Activated CD8-positive, alpha-beta memory T cell treated with anti-CD3 and anti-CD28 coated beads, Interleukin-2, amount 50 U/mL, for 1 hour (primary cell): Measurements from ENCODE around the gene GNG14.
"Not testable (repeated sequence)": the region's sequence is repeated elsewhere in the genome, so short reads cannot be mapped to it uniquely, and the experiment has no call there.

Experiments
- DNase-seq: peaks from one replicate; pipeline ENCODE4 v3.0.0-alpha.2; 2020; ENCODE audit errors: extremely low read depth

The GNG14 gene

GRCh38 chr19:12667731-12668302, 20.0 kb upstream of the GNG14 start:
- no peak for DNase-seq

- DNase-seq = no peak
Observed at GRCh38 chr19:12668346-12668745, 19.5 kb upstream of the GNG14 start.

GRCh38 chr19:12668932-12669269, 18.9 kb upstream of the GNG14 start:
- peak; percentile 59 for DNase-seq

- DNase-seq = peak; percentile 49
Observed at GRCh38 chr19:12669270-12670158, 18.3 kb upstream of the GNG14 start.

GRCh38 chr19:12670159-12670928, 17.5 kb upstream of the GNG14 start:
- DNase-seq = no peak

- DNase-seq = no peak
Observed at GRCh38 chr19:12672744-12673143, 15.1 kb upstream of the GNG14 start.

GRCh38 chr19:12675399-12675798, 12.4 kb upstream of the GNG14 start:
- DNase-seq = no peak

- no peak for DNase-seq
Observed at GRCh38 chr19:12675940-12676339, 11.9 kb upstream of the GNG14 start.

GRCh38 chr19:12676384-12676792, 11.4 kb upstream of the GNG14 start:
- peak; percentile 54 for DNase-seq

- DNase-seq = no peak
Observed at GRCh38 chr19:12676928-12677327, 10.9 kb upstream of the GNG14 start.

- not testable (repeated sequence) for DNase-seq
Observed at GRCh38 chr19:12678039-12678438, 9.8 kb upstream of the GNG14 start.

- DNase-seq = no peak
Observed at GRCh38 chr19:12680034-12680433, 7.8 kb upstream of the GNG14 start.

GRCh38 chr19:12681074-12681987, 6.5 kb upstream of the GNG14 start, which contains the start of gene DHPS:
TSS of gene DHPS (minus strand) at chr19:12681880. CDS start at chr19:12681766, 114 bp downstream.
- peak; percentile 83 for DNase-seq

- DNase-seq = no peak
Observed at GRCh38 chr19:12685831-12686230, 2.0 kb upstream of the GNG14 start.

GRCh38 chr19:12689012-12689411, 1.2 kb downstream of the GNG14 start:
- DNase-seq = no peak

- DNase-seq = no peak
Observed at GRCh38 chr19:12689581-12690216, 1.9 kb downstream of the GNG14 start.

GRCh38 chr19:12692960-12693359, 5.2 kb downstream of the GNG14 start:
- no peak for DNase-seq

- DNase-seq = no peak
Observed at GRCh38 chr19:12694641-12695040, 6.8 kb downstream of the GNG14 start.

- DNase-seq = no peak
Observed at GRCh38 chr19:12695096-12695495, 7.3 kb downstream of the GNG14 start.

GRCh38 chr19:12695514-12695913, 7.7 kb downstream of the GNG14 start:
- DNase-seq = no peak

GRCh38 chr19:12695997-12696365, 8.2 kb downstream of the GNG14 start:
- no peak for DNase-seq
